ENCODE results near the gene JPT2.

Gene JPT2

DNA sequence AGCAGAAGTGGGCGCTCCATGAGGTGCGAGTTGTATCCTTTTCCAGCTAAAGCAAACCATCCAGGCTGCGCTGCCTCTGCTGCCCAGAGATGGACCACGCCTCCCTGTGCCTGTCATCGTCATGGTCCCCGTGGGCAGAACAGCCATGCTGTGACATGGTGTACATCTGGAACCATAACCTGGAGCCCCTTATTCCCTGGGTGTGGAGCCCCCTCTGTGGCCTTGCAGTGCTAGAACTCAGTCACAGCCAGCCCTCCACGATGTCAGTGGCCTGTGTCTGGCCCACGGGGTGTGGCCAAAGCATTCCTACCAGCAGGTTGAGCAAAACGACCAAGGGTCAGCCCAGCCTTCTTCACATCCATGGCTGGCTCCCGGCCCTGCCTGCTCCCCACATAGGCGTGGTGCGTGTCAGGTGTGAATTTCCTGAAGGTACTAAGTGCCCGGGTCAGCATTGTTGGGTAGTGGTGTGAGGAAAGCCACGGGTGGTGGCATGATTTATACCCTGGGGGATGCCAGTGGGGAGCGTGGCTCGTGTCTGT lies 22.7 kb upstream of the JPT2 start:
- TF ChIP-seq, protein P1, sequence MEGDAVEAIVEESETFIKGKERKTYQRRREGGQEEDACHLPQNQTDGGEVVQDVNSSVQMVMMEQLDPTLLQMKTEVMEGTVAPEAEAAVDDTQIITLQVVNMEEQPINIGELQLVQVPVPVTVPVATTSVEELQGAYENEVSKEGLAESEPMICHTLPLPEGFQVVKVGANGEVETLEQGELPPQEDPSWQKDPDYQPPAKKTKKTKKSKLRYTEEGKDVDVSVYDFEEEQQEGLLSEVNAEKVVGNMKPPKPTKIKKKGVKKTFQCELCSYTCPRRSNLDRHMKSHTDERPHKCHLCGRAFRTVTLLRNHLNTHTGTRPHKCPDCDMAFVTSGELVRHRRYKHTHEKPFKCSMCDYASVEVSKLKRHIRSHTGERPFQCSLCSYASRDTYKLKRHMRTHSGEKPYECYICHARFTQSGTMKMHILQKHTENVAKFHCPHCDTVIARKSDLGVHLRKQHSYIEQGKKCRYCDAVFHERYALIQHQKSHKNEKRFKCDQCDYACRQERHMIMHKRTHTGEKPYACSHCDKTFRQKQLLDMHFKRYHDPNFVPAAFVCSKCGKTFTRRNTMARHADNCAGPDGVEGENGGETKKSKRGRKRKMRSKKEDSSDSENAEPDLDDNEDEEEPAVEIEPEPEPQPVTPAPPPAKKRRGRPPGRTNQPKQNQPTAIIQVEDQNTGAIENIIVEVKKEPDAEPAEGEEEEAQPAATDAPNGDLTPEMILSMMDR (IDR thresholded peaks at IDR 0.05; ENCODE audit: insufficient read depth, low read length, missing control alignments), result no peak
- POLR2A ChIA-PET, result no interaction called here
- CTCF ChIA-PET, result no interaction called here
- DNase-seq (ENCODE audit: low read depth, low spot score), result no peak
- H3K4me3 ChIP-seq (ENCODE audit: low read depth, low read length), result no peak overlapping the region

DNA sequence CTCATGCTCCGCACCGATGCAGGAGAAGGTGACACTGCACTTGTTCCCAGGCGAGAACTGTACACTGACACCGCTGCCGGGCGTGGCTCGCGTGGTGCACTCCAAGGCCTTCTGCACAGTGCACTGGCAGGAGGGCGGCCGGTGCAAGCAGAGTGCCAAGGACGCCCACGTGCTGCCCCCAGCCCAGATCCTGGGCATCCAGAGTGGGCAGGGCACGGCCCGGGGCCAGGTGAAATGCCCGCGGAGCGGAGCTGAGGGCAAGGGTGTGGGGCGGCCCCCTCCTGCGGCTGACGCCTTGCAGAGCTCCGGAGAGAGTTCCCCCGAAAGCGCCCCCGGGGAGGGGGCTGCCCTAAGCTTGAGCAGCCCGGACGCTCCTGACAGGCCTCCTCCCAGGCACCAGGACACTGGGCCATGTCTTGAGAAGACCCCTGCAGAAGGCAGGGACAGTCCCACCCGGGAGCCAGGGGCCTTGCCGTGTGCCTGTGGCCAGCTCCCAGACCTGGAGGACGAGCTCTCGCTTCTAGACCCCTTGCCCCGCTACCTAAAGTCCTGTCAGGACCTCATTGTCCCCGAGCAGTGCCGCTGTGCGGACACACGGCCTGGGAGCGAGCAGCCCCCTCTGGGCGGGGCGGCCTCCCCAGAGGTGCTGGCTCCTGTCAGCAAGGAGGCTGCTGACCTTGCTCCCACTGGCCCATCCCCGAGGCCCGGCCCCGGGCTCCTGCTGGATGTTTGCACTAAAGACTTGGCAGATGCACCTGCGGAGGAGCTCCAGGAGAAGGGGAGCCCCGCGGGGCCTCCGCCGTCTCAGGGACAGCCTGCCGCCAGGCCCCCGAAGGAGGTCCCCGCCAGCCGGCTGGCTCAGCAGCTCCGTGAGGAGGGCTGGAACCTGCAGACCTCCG lies 21.9 kb upstream of the JPT2 start:
- DNase-seq (ENCODE audit: low read depth, low spot score), result no peak
- POLR2A ChIA-PET, result no interaction called here
- no peak overlapping the region for H3K4me3 ChIP-seq (ENCODE audit: low read depth, low read length)
- TF ChIP-seq, protein P1 (IDR thresholded peaks at IDR 0.05; ENCODE audit: insufficient read depth, low read length, missing control alignments), result no peak
- CTCF ChIA-PET, result no interaction called here

DNA sequence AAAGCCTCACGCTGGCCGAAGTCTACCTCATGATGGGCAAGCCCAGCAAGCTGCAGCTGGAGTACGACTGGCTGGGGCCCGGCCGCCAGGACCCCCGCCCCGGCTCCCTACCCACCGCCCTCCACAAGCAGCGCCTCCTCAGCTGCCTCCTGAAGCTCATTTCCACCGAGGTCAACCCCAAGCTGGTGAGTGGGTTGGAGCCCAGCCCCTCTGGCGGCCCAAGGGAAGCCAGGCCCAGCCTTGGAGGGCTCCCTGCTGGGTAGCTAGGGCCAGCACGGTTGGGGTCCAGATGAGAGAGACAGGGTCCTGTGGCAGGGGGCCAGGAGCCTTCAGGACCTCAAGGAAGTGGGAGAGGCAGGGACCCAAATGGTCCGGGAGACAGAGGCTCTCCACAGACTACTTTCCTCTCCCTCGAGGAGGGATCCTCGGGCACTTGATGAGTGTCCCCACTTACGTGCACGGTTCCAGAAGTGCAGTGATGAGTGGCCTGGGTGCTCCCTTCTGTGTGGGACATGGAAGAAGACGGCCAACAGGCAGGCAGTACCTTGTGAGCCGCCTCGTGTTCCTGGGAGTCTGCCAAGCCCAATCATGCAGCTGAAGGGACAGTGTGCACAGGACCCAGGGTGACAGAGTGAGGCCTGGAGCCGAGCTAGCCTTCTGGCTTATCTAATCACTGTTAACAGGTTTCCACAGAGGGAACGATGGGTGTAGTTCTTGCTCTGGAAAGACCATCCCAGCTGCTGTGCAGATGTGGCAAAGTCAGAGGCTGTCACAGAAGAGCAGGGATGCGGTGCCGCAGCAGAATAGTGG lies 21.1 kb upstream of the JPT2 start:
- ChIA-PET POLR2A (no interaction called here), CTCF (interaction anchor here (0.8 kb wide), 1 partner anchor 20 kb away, joined by 3 read pairs; no protein-coding TSS in a partner anchor)
- no peak for DNase-seq (ENCODE audit: low read depth, low spot score)
- H3K4me3 ChIP-seq (ENCODE audit: low read depth, low read length), result no peak overlapping the region
- TF ChIP-seq, protein P1 (IDR thresholded peaks at IDR 0.05; ENCODE audit: insufficient read depth, low read length, missing control alignments), result no peak

DNA sequence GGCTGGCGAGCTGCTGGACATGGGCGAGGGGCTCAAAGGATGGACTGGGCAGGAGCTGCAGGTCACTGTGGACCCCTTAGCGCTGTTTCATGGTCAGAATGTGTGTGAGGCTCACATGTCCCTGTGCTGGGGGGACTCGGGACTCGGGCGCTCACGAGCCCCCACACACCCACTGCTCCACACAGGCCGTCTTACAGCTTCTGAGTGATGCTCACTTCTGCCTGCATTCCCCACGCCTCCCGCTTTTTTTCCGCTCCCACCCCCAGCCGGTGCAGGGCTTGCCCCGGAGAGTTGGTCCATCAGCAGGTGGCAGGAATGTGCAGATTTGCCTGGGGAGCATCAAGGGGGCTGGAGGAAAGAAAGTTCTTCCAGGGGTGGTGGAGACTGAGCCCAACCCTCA lies 20.2 kb upstream of the JPT2 start:
- no peak for DNase-seq (ENCODE audit: low read depth, low spot score)
- TF ChIP-seq, protein P1 (IDR thresholded peaks at IDR 0.05; ENCODE audit: insufficient read depth, low read length, missing control alignments), result no peak
- POLR2A ChIA-PET, result no interaction called here
- H3K4me3 ChIP-seq (ENCODE audit: low read depth, low read length), result no peak overlapping the region
- CTCF ChIA-PET, result interaction anchor here (0.8 to 1.5 kb wide), 3 partner anchors 19 to 66 kb away, joined by 3 read pairs; partner anchors contain the start of gene MAPK8IP3

DNA sequence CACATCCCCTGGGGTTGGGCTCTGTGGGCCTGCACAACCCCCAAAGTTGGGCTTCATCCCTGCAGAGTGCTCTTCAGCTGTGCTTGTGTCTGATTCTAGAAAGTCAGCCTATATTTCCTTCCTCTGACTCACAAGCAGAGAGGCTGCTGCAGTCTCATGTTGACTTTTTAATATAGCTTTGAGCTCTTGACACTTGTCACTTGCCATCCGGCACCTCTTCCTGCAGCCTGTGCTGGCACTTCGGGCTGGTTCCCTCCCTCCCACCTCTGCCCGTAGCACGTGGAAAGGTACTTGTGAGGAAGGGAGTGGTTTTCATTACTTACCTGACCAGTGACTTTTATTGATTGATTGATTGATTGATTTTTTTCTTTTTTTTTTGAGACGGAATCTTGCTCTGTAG lies 19.0 kb upstream of the JPT2 start:
- TF ChIP-seq, protein P1 (IDR thresholded peaks at IDR 0.05; ENCODE audit: insufficient read depth, low read length, missing control alignments), result no peak
- ChIA-PET CTCF (interaction anchor here (1.3 to 2.2 kb wide), 3 partner anchors 9 to 65 kb away, joined by 3 to 6 read pairs (median 3); partner anchors contain the start of gene MAPK8IP3), POLR2A (no interaction called here)
- H3K4me3 ChIP-seq (ENCODE audit: low read depth, low read length), result no peak overlapping the region
- DNase-seq (ENCODE audit: low read depth, low spot score), result no peak

DNA sequence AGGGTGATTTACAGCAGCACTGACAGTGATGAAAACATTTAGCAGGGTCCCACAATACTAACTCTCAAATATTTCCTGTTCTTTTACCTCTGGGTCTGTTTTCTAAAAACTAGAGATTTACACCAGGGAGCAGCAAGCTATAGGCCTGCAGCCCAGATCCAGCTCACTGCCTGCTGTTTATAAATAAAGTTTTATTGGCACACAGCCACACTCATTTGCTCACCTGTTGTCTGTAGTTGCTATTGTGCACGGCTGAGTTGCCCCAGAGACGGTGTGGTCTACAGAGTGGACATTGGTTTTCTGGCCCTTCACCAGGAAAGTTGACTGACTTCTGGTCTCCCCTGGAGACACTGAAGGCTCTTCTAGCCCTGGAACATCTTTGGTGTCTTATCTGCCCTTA lies 16.3 kb upstream of the JPT2 start:
- CTCF ChIA-PET, result interaction anchor here (1.3 kb wide), 1 partner anchor 63 kb away, joined by 3 read pairs; no protein-coding TSS in a partner anchor

More for the DNA sequence above, 16.3 kb upstream of the JPT2 start:
- TF ChIP-seq, protein P1 (IDR thresholded peaks at IDR 0.05; ENCODE audit: insufficient read depth, low read length, missing control alignments), result no peak
- no peak overlapping the region for H3K4me3 ChIP-seq (ENCODE audit: low read depth, low read length)
- DNase-seq (ENCODE audit: low read depth, low spot score), result no peak
- POLR2A ChIA-PET, result no interaction called here

All from AG04449 (cell line).